Motor neuron (in vitro differentiated cells): ENCODE measurements around the gene SRGN. TPM values are rescaled to one million over a fixed set of nuclear protein-coding genes. Genes with fewer than 3 reads are reported as not detected.

Experiments
- ATAC-seq, 8 experiments: fragments of 200-7000 bp; cut with Tn5 transposase; replicated peaks in 6 of 8; 2 replicates each; pipeline ENCODE4 v1.8.0; 2021; ENCODE audit warnings: mild to moderate bottlenecking in 8 of 8, moderate library complexity in 8 of 8
- H3K27ac ChIP-seq, 2 donors: fragments of 250-450 bp; sonication (Bioruptor Pico); 2 replicates each; pipeline ENCODE4 v1.9.0; 2021; ENCODE audit warnings: antibody characterized with exemption in 2 of 2, mild to moderate bottlenecking in 2 of 2, moderate library complexity in 1 of 2
- H3K4me1 ChIP-seq, 2 donors: fragments of 250-450 bp; sonication (Bioruptor Pico); replicated peaks in 1 of 2; 2 replicates each; pipeline ENCODE4 v1.6.1; 2021; ENCODE audit warnings: antibody characterized with exemption in 2 of 2, mild to moderate bottlenecking in 2 of 2, moderate library complexity in 1 of 2
- H3K4me3 ChIP-seq, 5 donors: fragments of 250-450 bp; sonication (Bioruptor Pico); 2 replicates each; pipeline ENCODE4 v1.9.0; 2021; ENCODE audit warnings: antibody characterized with exemption in 5 of 5, mild to moderate bottlenecking in 5 of 5, moderate library complexity in 4 of 5
- WGBS, 10 experiments: fragments of 450-650 bp; shearing (Covaris generic); methylation state at CpG; one replicate each; pipeline ENCODE4 v1.0.0; 2022; 5-methylcytosine and 5-hydroxymethylcytosine counted together
- in situ Hi-C, 9 experiments: fragments of 400-800 bp; cut with MboI; loops; one replicate each; pipeline ENCODE4 v1.15.0; 2021; ENCODE audit warnings: low sequenced_read_pairs in 9 of 9, low pct_unique_long_range_greater_than_20kb in 2 of 9; ENCODE audit not compliant: unreplicated experiment in 9 of 9
- total RNA-seq, 8 experiments: library from RNA; unstranded; fragments of 300-600 nt; gene quantifications; 2 replicates each; pipeline versions ENCODE4 v1.2.3 to v1.2.4, GENCODE V29; 2022

Gene SRGN
- total RNA-seq, 8 experiments from 2014 or later, result 0.21 to 0.92 (median 0.45) TPM; not detected in 3

GRCh38 chr10:69101451-69102095 is 13.7 kb downstream of the SRGN start:
- no peak for ATAC-seq
- in situ Hi-C loops, result loop anchor here in 1 of 9 experiments (25.0 kb wide), 1 partner anchor 89 kb away; no protein-coding TSS in a partner anchor
- WGBS, 10 experiments, result 39 to 100% (median 85%) methylated on average over 1 to 5 of the region's 6 CpGs; no CpG with 5 or more reads in 1 of the 10 experiments
- Histone ChIP-seq H3K4me1 (peaks cover 0 to 3% of the 10 kb centered on the region in 2 donors), H3K27ac (no peak overlapping the region), H3K4me3 (no peak overlapping the region)

GRCh38 chr10:69102440-69102839 is 14.5 kb downstream of the SRGN start:
- 8 to 75% (median 65%) methylated on average over 1 to 3 of the region's 3 CpGs; no CpG with 5 or more reads in 2 of the 10 experiments for WGBS, 10 experiments
- ATAC-seq, result peak in 4 of 8 experiments; percentile 36 to 57 (median 52)
- Histone ChIP-seq H3K27ac (no peak overlapping the region), H3K4me3 (no peak overlapping the region), H3K4me1 (peaks cover 0 to 3% of the 10 kb centered on the region in 2 donors)
- in situ Hi-C loops, result loop anchor here in 1 of 9 experiments (25.0 kb wide), 1 partner anchor 90 kb away; no protein-coding TSS in a partner anchor

- Histone ChIP-seq H3K4me1 (peaks cover 0 to 3% of the 10 kb centered on the region in 2 donors), H3K4me3 (no peak overlapping the region), H3K27ac (no peak overlapping the region)
- in situ Hi-C loops, result loop anchor here in 1 of 9 experiments (25.0 kb wide), 1 partner anchor 91 kb away; no protein-coding TSS in a partner anchor
- WGBS, 10 experiments, result 0 to 88% (median 70%) methylated on average over 1 to 7 of the region's 7 CpGs; no CpG with 5 or more reads in 1 of the 10 experiments
- no peak for ATAC-seq
Observed at GRCh38 chr10:69103784-69104183, 15.9 kb downstream of the SRGN start.

GRCh38 chr10:69104994-69105790 is 17.3 kb downstream of the SRGN start:
- Histone ChIP-seq H3K27ac (no peak overlapping the region), H3K4me1 (peaks cover 0 to 3% of the 10 kb centered on the region in 2 donors), H3K4me3 (no peak overlapping the region)
- WGBS, 10 experiments, result 50 to 100% (median 80%) methylated on average over 1 of the region's 1 CpG; no CpG with 5 or more reads in 5 of the 10 experiments
- no peak for ATAC-seq
- in situ Hi-C loops, result loop anchor here in 1 of 9 experiments (25.0 kb wide), 1 partner anchor 93 kb away; no protein-coding TSS in a partner anchor

- Histone ChIP-seq H3K4me1 (peaks cover 0 to 3% of the 10 kb centered on the region in 2 donors), H3K27ac (no peak overlapping the region), H3K4me3 (no peak overlapping the region)
- no peak for ATAC-seq
- in situ Hi-C loops, result loop anchor here in 1 of 9 experiments (25.0 kb wide), 1 partner anchor 95 kb away; no protein-coding TSS in a partner anchor
Observed at GRCh38 chr10:69107176-69107490, 19.2 kb downstream of the SRGN start.

GRCh38 chr10:69107699-69108098 is 19.8 kb downstream of the SRGN start:
- ATAC-seq, result no peak
- in situ Hi-C loops, result loop anchor here in 1 of 9 experiments (25.0 kb wide), 1 partner anchor 95 kb away; no protein-coding TSS in a partner anchor
- no peak overlapping the region for H3K4me3 ChIP-seq
- no peaks in the 10 kb centered on the region for H3K4me1 ChIP-seq
- 57 to 100% (median 67%) methylated on average over 2 of the region's 2 CpGs; no CpG with 5 or more reads in 7 of the 10 experiments for WGBS, 10 experiments
- no peak overlapping the region for H3K27ac ChIP-seq

GRCh38 chr10:69119896-69120295 is 32.0 kb downstream of the SRGN start:
- peaks cover 5 to 6% of the 10 kb centered on the region in 2 donors for H3K4me1 ChIP-seq
- no peak overlapping the region for H3K4me3 ChIP-seq
- in situ Hi-C loops, result loop anchor here in 1 of 9 experiments (25.0 kb wide), 1 partner anchor 108 kb away; no protein-coding TSS in a partner anchor
- no peak overlapping the region for H3K27ac ChIP-seq
- 0 to 87% (median 42%) methylated on average over 1 of the region's 1 CpG; no CpG with 5 or more reads in 2 of the 10 experiments for WGBS, 10 experiments
- no peak for ATAC-seq

- Histone ChIP-seq H3K4me1 (peaks cover 9 to 12% of the 10 kb centered on the region in 2 donors), H3K4me3 (peak overlapping the region; percentile 59 to 96 (median 71)), H3K27ac (peak overlapping the region; percentile 70 to 88)
- WGBS, 10 experiments, result 0 to 10% (median 1%) methylated on average over 1 to 12 of the region's 16 CpGs; no CpG with 5 or more reads in 2 of the 10 experiments
- ATAC-seq, result peak; percentile 36 to 73 (median 56)
- in situ Hi-C loops, result loop anchor here in 1 of 9 experiments (25.0 kb wide), 1 partner anchor 111 kb away; no protein-coding TSS in a partner anchor
Observed at GRCh38 chr10:69123306-69123746, 35.4 kb downstream of the SRGN start.

GRCh38 chr10:69123747-69124562 is 36.1 kb downstream of the SRGN start, which contains the start of gene VPS26A:
Gene VPS26A (plus strand): TSS chr10:69124178. CDS start chr10:69124278, 100 bp downstream.
- 0% methylated on average over 1 to 10 of the region's 82 CpGs; no CpG with 5 or more reads in 7 of the 10 experiments for WGBS, 10 experiments
- in situ Hi-C loops, result loop anchor here in 1 of 9 experiments (25.0 kb wide), 1 partner anchor 112 kb away; no protein-coding TSS in a partner anchor
- Histone ChIP-seq H3K4me1 (peaks cover 9 to 12% of the 10 kb centered on the region in 2 donors), H3K4me3 (peak within 1 kb of the TSS; percentile 59 to 96 (median 71)), H3K27ac (peak within 1 kb of the TSS; percentile 74 to 88)
- peak; percentile 73 to 90 (median 86) for ATAC-seq

- H3K4me1 ChIP-seq, result peaks cover 9 to 12% of the 10 kb centered on the region in 2 donors
- ATAC-seq, result peak in 3 of 8 experiments; percentile 2 to 12 (median 7)
- H3K27ac ChIP-seq, result peak overlapping the region; percentile 74 to 82
- in situ Hi-C loops, result loop anchor here in 1 of 9 experiments (25.0 kb wide), 1 partner anchor 112 kb away; no protein-coding TSS in a partner anchor
- H3K4me3 ChIP-seq, result peak overlapping the region; percentile 59 to 96 (median 71)
- WGBS, 10 experiments, result 0 to 5% (median 0%) methylated on average over 4 to 13 of the region's 26 CpGs; no CpG with 5 or more reads in 2 of the 10 experiments
Observed at GRCh38 chr10:69124563-69125268, 36.8 kb downstream of the SRGN start.

GRCh38 chr10:69125554-69125953 is 37.7 kb downstream of the SRGN start:
- H3K27ac ChIP-seq, result no peak overlapping the region
- peak overlapping the region in 3 of 5 donors; percentile 59 to 88 (median 71) for H3K4me3 ChIP-seq
- in situ Hi-C loops, result no loop called here
- WGBS, 10 experiments, result 17 to 100% (median 54%) methylated on average over 1 of the region's 1 CpG; no CpG with 5 or more reads in 2 of the 10 experiments
- ATAC-seq, result no peak
- H3K4me1 ChIP-seq, result peaks cover 9 to 12% of the 10 kb centered on the region in 2 donors
